ENCODE data around the gene EFNB2.

GRCh38 chr13:106507560-106508274 lies 27.7 kb downstream of the EFNB2 start:
- TF ChIP-seq FOXA3 (CRISPR knock-in tag; IDR thresholded peaks at IDR 0.05) (no peak), SMC3 (IDR thresholded peaks at IDR 0.05; ENCODE audit: low read length) (no peak), RFX1 (IDR thresholded peaks at IDR 0.05) (no peak), ZNF552 (CRISPR knock-in tag; IDR thresholded peaks at IDR 0.05; ENCODE audit: borderline replicate concordance) (no peak), NFYC (CRISPR knock-in tag; IDR thresholded peaks at IDR 0.05) (no peak), CEBPB (IDR thresholded peaks at IDR 0.05; ENCODE audit: borderline replicate concordance, low read depth, low read length) (no peak), REST (IDR thresholded peaks at IDR 0.05; ENCODE audit: borderline replicate concordance in 1 of 2, low read depth in 1 of 2, low read length in 2 of 2) (no peak), ETS1 (CRISPR knock-in tag; IDR thresholded peaks at IDR 0.05) (no peak), ZNF878 (CRISPR knock-in tag; IDR thresholded peaks at IDR 0.05) (no peak), ZNF407 (CRISPR knock-in tag; IDR thresholded peaks at IDR 0.05; ENCODE audit: not compliant biosample characterization) (no peak), EZH2 (conservative IDR thresholded peaks at IDR 0.05; ENCODE audit: low read depth, low read length) (no peak), MAFF (IDR thresholded peaks at IDR 0.05; ENCODE audit: low read depth, low read length) (no peak)
- TF ChIP-seq, protein P1, sequence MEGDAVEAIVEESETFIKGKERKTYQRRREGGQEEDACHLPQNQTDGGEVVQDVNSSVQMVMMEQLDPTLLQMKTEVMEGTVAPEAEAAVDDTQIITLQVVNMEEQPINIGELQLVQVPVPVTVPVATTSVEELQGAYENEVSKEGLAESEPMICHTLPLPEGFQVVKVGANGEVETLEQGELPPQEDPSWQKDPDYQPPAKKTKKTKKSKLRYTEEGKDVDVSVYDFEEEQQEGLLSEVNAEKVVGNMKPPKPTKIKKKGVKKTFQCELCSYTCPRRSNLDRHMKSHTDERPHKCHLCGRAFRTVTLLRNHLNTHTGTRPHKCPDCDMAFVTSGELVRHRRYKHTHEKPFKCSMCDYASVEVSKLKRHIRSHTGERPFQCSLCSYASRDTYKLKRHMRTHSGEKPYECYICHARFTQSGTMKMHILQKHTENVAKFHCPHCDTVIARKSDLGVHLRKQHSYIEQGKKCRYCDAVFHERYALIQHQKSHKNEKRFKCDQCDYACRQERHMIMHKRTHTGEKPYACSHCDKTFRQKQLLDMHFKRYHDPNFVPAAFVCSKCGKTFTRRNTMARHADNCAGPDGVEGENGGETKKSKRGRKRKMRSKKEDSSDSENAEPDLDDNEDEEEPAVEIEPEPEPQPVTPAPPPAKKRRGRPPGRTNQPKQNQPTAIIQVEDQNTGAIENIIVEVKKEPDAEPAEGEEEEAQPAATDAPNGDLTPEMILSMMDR (CRISPR knock-in tag; IDR thresholded peaks at IDR 0.05): no peak
- TF ChIP-seq, protein P2, sequence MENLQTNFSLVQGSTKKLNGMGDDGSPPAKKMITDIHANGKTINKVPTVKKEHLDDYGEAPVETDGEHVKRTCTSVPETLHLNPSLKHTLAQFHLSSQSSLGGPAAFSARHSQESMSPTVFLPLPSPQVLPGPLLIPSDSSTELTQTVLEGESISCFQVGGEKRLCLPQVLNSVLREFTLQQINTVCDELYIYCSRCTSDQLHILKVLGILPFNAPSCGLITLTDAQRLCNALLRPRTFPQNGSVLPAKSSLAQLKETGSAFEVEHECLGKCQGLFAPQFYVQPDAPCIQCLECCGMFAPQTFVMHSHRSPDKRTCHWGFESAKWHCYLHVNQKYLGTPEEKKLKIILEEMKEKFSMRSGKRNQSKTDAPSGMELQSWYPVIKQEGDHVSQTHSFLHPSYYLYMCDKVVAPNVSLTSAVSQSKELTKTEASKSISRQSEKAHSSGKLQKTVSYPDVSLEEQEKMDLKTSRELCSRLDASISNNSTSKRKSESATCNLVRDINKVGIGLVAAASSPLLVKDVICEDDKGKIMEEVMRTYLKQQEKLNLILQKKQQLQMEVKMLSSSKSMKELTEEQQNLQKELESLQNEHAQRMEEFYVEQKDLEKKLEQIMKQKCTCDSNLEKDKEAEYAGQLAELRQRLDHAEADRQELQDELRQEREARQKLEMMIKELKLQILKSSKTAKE (CRISPR knock-in tag; IDR thresholded peaks at IDR 0.05; ENCODE audit: borderline replicate concordance): no peak
